ENCODE data around the gene GSTP1. TPM values are rescaled to one million over a fixed set of nuclear protein-coding genes. Genes with fewer than 3 reads are reported as not detected.
"Not testable (repeated sequence)": the region's sequence is repeated elsewhere in the genome, so short reads cannot be mapped to it uniquely, and the experiment has no call there.

Gene GSTP1
- total RNA-seq, 1 donor from 2014 or later: 436 TPM

GRCh38 chr11:67594480-67594879 is 10.9 kb downstream of the GSTP1 start:
- Histone ChIP-seq H3K4me2 (no peak overlapping the region), H3F3A (ENCODE audit: low read depth) (no peaks in the 10 kb centered on the region), H4K20me1 (ENCODE audit: low read depth) (no peaks in the 10 kb centered on the region), H3K4me3 (no peak overlapping the region), H3K36me3 (no peaks in the 10 kb centered on the region), H3K27me3 (no peaks in the 10 kb centered on the region), H2AFZ (replicated peaks) (no peak overlapping the region), H3K9me3 (ENCODE audit: low read depth) (no peaks in the 10 kb centered on the region), H3K4me1 (no peaks in the 10 kb centered on the region), H3K27ac (no peak overlapping the region), H3K79me2 (ENCODE audit: low read depth) (no peaks in the 10 kb centered on the region), H3K9ac (no peak overlapping the region)
- peaks cover 7% of the 10 kb centered on the region for H3K36me3 Mint-ChIP-seq
- H3K27me3 Mint-ChIP-seq (ENCODE audit: insufficient read depth, low read depth): no peaks in the 10 kb centered on the region
- TF ChIP-seq EZH2 (IDR thresholded peaks at IDR 0.05) (no peak), CTCF (IDR thresholded peaks at IDR 0.05) (no peak), EZH2phosphoT487 (IDR thresholded peaks at IDR 0.05) (no peak)
- no peak overlapping the region for H3K27ac Mint-ChIP-seq
- H3K9me3 Mint-ChIP-seq: peaks cover 15% of the 10 kb centered on the region
- H3K4me1 Mint-ChIP-seq: peaks cover 4% of the 10 kb centered on the region
- DNase-seq (ENCODE audit: low spot score): no peak
- H3K4me3 Mint-ChIP-seq: no peak overlapping the region

- no peaks in the 10 kb centered on the region for H3K27me3 Mint-ChIP-seq (ENCODE audit: insufficient read depth, low read depth)
- H3K79me2 ChIP-seq (ENCODE audit: low read depth): no peaks in the 10 kb centered on the region
- no peak overlapping the region for H3K9ac ChIP-seq
- DNase-seq (ENCODE audit: low spot score): no peak
- H3K4me1 ChIP-seq: no peaks in the 10 kb centered on the region
- H3K9me3 ChIP-seq (ENCODE audit: low read depth): no peaks in the 10 kb centered on the region
- no peak overlapping the region for H3K27ac ChIP-seq
- H3F3A ChIP-seq (ENCODE audit: low read depth): no peaks in the 10 kb centered on the region
- no peak overlapping the region for H2AFZ ChIP-seq (replicated peaks)
- no peak overlapping the region for H3K4me3 Mint-ChIP-seq
- H3K36me3 ChIP-seq: no peaks in the 10 kb centered on the region
- peaks cover 4% of the 10 kb centered on the region for H3K27me3 ChIP-seq
- peaks cover 16% of the 10 kb centered on the region for H3K9me3 Mint-ChIP-seq
- peaks cover 4% of the 10 kb centered on the region for H3K4me1 Mint-ChIP-seq
- no peaks in the 10 kb centered on the region for H3K36me3 Mint-ChIP-seq
- H3K4me2 ChIP-seq: no peak overlapping the region
- TF ChIP-seq EZH2 (IDR thresholded peaks at IDR 0.05) (no peak), CTCF (IDR thresholded peaks at IDR 0.05) (no peak), EZH2phosphoT487 (IDR thresholded peaks at IDR 0.05) (no peak)
- H3K27ac Mint-ChIP-seq: no peak overlapping the region
- H3K4me3 ChIP-seq: no peak overlapping the region
- H4K20me1 ChIP-seq (ENCODE audit: low read depth): no peaks in the 10 kb centered on the region
These were observed 13.2 kb downstream of the GSTP1 start for GRCh38 chr11:67596753-67597300.

GRCh38 chr11:67597458-67597857 is 13.8 kb downstream of the GSTP1 start:
- H3F3A ChIP-seq (ENCODE audit: low read depth); H3K27me3 Mint-ChIP-seq (ENCODE audit: insufficient read depth, low read depth); H3K27ac ChIP-seq; H3K4me3 ChIP-seq; H3K4me1 ChIP-seq; H3K79me2 ChIP-seq (ENCODE audit: low read depth); H3K9ac ChIP-seq; H3K4me2 ChIP-seq; DNase-seq (ENCODE audit: low spot score); H4K20me1 ChIP-seq (ENCODE audit: low read depth); H3K9me3 ChIP-seq (ENCODE audit: low read depth); H3K27ac Mint-ChIP-seq; H3K36me3 ChIP-seq; H3K4me3 Mint-ChIP-seq; H3K4me1 Mint-ChIP-seq; H3K36me3 Mint-ChIP-seq; H3K27me3 ChIP-seq; H2AFZ ChIP-seq (replicated peaks): not testable (repeated sequence)
- H3K9me3 Mint-ChIP-seq: peaks cover 16% of the 10 kb centered on the region

- not testable (repeated sequence) for H4K20me1 ChIP-seq (ENCODE audit: low read depth); H3K36me3 Mint-ChIP-seq; H3K4me3 ChIP-seq; H3K27me3 Mint-ChIP-seq (ENCODE audit: insufficient read depth, low read depth); H3K27ac Mint-ChIP-seq; H3K36me3 ChIP-seq; H3K4me1 ChIP-seq; H3F3A ChIP-seq (ENCODE audit: low read depth); H3K4me3 Mint-ChIP-seq; H3K79me2 ChIP-seq (ENCODE audit: low read depth); H3K4me2 ChIP-seq; H3K9ac ChIP-seq; H3K9me3 ChIP-seq (ENCODE audit: low read depth); H3K4me1 Mint-ChIP-seq; H2AFZ ChIP-seq (replicated peaks); H3K27ac ChIP-seq; DNase-seq (ENCODE audit: low spot score)
- H3K27me3 ChIP-seq: peaks cover 11% of the 10 kb centered on the region
- peaks cover 21% of the 10 kb centered on the region for H3K9me3 Mint-ChIP-seq
These were observed 14.4 kb downstream of the GSTP1 start for GRCh38 chr11:67597963-67598362.

All from neural progenitor cell (in vitro differentiated cells).